HEK293T (cell line): ENCODE measurements around the gene SLC6A4.
"Not testable (repeated sequence)": the region's sequence is repeated elsewhere in the genome, so short reads cannot be mapped to it uniquely, and the experiment has no call there.

ENCODE experiments used
- CTCF ChIA-PET: fragments of 350-600 bp; formaldehyde crosslinking; extraction: SDS; loops from one replicate; lab custom pipeline; 2021; ENCODE audit warnings: antibody characterized with exemption, inconsistent platforms; lab: Yijun Ruan, JAX
- POLR2A ChIA-PET: fragments of 350-600 bp; formaldehyde crosslinking; extraction: SDS; loops from one replicate; lab custom pipeline; 2020; ENCODE audit warnings: antibody characterized with exemption, inconsistent platforms; lab: Yijun Ruan, JAX
- DNase-seq: peaks from one replicate; pipeline ENCODE4 v3.0.0; 2012; ENCODE audit warnings: mixed read lengths; ENCODE audit errors: extremely low spot score
- ARNT ChIP-seq: fragments of 450-650 bp; IDR thresholded peaks from 2 replicates; pipeline ENCODE4 v1.6.1; 2017; ENCODE audit warnings: mild to moderate bottlenecking
- BHLHE40 ChIP-seq: fragments of 450-650 bp; IDR thresholded peaks from 2 replicates; pipeline ENCODE4 v1.6.1; 2016; ENCODE audit warnings: mild to moderate bottlenecking, moderate library complexity, borderline replicate concordance
- CTBP1 ChIP-seq: fragments of 450-650 bp; IDR thresholded peaks from 2 replicates; pipeline ENCODE4 v1.6.1; 2016; ENCODE audit warnings: borderline replicate concordance
- ELF4 ChIP-seq: fragments of 450-650 bp; IDR thresholded peaks from 2 replicates; pipeline ENCODE4 v1.6.1; 2017; ENCODE audit warnings: antibody characterized with exemption
- FOXA1 ChIP-seq: fragments of 450-650 bp; IDR thresholded peaks from 2 replicates; pipeline ENCODE4 v1.6.1; 2016; ENCODE audit warnings: mild to moderate bottlenecking
- FOXK2 ChIP-seq: fragments of 450-650 bp; IDR thresholded peaks from 2 replicates; pipeline ENCODE4 v1.6.1; 2016; ENCODE audit warnings: mild to moderate bottlenecking
- FOXM1 ChIP-seq: fragments of 450-650 bp; IDR thresholded peaks from 2 replicates; pipeline ENCODE4 v1.6.1; 2017; ENCODE audit warnings: mild to moderate bottlenecking, borderline replicate concordance
- HDGF ChIP-seq: fragments of 450-650 bp; IDR thresholded peaks from 2 replicates; pipeline ENCODE4 v1.6.1; 2017; ENCODE audit warnings: antibody characterized with exemption, borderline replicate concordance
- L3MBTL2 ChIP-seq: fragments of 450-650 bp; conservative IDR thresholded peaks from 2 replicates; pipeline ENCODE4 v1.6.1; 2016; ENCODE audit warnings: mild to moderate bottlenecking
- LEF1 ChIP-seq: fragments of 450-650 bp; IDR thresholded peaks from 2 replicates; pipeline ENCODE4 v1.6.1; 2017; ENCODE audit warnings: mild to moderate bottlenecking, borderline replicate concordance
- NFRKB ChIP-seq: fragments of 450-650 bp; IDR thresholded peaks from 2 replicates; pipeline ENCODE4 v1.6.1; 2016; ENCODE audit warnings: mild to moderate bottlenecking, moderate library complexity
- PKNOX1 ChIP-seq: fragments of 450-650 bp; IDR thresholded peaks from 2 replicates; pipeline ENCODE4 v1.6.1; 2016
- SP1 ChIP-seq: fragments of 450-650 bp; IDR thresholded peaks from 2 replicates; pipeline ENCODE4 v1.6.1; 2017
- SUZ12 ChIP-seq: fragments of 450-650 bp; IDR thresholded peaks from 2 replicates; pipeline ENCODE4 v1.6.1; 2016; ENCODE audit warnings: mild to moderate bottlenecking
- TARDBP ChIP-seq: fragments of 450-650 bp; IDR thresholded peaks from 2 replicates; pipeline ENCODE4 v1.6.1; 2016
- ZNF384 ChIP-seq: fragments of 450-650 bp; IDR thresholded peaks from 2 replicates; pipeline ENCODE4 v1.6.1; 2016

The SLC6A4 gene

DNA sequence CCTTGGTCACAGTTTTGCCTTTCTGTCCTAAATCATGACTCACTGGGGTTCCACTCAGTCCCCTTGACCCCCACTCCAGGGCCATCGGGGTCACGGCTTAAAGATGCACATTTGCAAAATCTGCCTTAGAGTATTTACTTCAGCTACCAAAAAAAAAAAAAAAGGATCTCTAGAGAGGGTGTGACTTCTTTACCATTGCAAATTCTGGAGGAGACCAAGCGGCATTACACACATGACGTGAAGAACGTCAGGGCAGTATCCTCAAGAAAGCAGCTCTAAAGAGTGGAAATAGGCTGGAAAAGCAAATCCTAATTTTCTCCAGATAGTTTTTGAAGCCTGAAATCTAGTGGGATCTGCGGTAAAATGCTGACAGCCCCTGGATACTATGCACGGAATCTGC is 25.6 kb downstream of the SLC6A4 start:
- ChIA-PET POLR2A (no interaction called here), CTCF (no interaction called here)
- no peak for TF ChIP-seq ARNT
- TF ChIP-seq ZNF384 = no peak
- TF ChIP-seq BHLHE40 = no peak
- DNase-seq = no peak

DNA sequence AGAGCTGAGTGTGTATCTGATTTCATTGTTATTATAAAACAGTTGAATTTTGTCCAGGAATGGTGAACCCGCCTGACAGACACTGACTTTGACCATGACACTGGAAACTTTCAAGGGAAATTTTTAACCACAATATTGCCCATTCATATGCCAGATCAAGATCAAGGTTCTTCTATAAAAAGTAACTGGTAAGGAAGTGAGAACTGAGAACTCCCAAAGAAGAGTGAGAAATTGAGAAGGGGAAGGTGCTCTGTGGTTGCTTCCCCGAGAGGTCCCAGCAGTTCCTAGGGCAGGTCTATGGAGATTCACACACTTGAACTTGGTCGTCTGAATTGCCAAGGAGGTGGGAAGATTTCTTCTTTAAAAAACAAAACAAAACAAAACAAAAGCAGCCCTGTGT is 27.3 kb downstream of the SLC6A4 start:
- ChIA-PET POLR2A (no interaction called here), CTCF (no interaction called here)
- TF ChIP-seq PKNOX1 = no peak
- no peak for TF ChIP-seq L3MBTL2
- no peak for TF ChIP-seq SUZ12
- TF ChIP-seq FOXA1 = no peak
- TF ChIP-seq NFRKB = no peak
- no peak for TF ChIP-seq SP1
- no peak for TF ChIP-seq LEF1
- TF ChIP-seq FOXK2 = no peak
- TF ChIP-seq ELF4 = no peak
- TF ChIP-seq TARDBP = no peak
- TF ChIP-seq ZNF384 = no peak
- TF ChIP-seq CTBP1 = no peak
- no peak for TF ChIP-seq HDGF
- TF ChIP-seq ARNT = no peak
- TF ChIP-seq BHLHE40 = no peak
- TF ChIP-seq FOXM1 = no peak
- no peak for DNase-seq

DNA sequence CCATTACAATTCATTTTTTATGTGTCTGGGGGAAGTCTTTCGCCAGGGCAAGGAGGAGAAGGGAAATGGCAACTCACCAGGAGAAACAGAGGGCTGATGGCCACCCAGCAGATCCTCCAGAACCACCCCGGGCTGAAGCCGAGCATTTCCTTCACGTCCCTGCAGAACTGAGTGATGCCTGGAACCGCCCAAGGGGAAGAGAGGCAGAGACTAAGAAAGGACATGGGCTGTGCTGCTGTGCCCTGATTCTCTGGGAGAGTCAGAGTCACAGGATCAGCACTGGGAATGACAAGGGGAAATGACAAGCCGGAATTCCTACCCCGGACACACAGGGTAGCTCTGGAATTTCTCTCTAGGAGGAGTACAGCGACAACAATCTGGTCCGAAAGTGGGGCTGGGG is 27.8 kb downstream of the SLC6A4 start:
- DNase-seq = no peak
- CTCF ChIA-PET = no interaction called here
- POLR2A ChIA-PET = no interaction called here
- TF ChIP-seq L3MBTL2 = no peak
- no peak for TF ChIP-seq FOXK2
- TF ChIP-seq ELF4 = no peak
- no peak for TF ChIP-seq TARDBP
- TF ChIP-seq ARNT = no peak
- TF ChIP-seq FOXM1 = no peak
- TF ChIP-seq NFRKB = no peak
- TF ChIP-seq PKNOX1 = no peak
- no peak for TF ChIP-seq SUZ12
- TF ChIP-seq SP1 = no peak
- TF ChIP-seq ZNF384 = no peak
- TF ChIP-seq CTBP1 = no peak
- TF ChIP-seq BHLHE40 = no peak
- no peak for TF ChIP-seq FOXA1
- TF ChIP-seq HDGF = no peak
- TF ChIP-seq LEF1 = no peak

DNA sequence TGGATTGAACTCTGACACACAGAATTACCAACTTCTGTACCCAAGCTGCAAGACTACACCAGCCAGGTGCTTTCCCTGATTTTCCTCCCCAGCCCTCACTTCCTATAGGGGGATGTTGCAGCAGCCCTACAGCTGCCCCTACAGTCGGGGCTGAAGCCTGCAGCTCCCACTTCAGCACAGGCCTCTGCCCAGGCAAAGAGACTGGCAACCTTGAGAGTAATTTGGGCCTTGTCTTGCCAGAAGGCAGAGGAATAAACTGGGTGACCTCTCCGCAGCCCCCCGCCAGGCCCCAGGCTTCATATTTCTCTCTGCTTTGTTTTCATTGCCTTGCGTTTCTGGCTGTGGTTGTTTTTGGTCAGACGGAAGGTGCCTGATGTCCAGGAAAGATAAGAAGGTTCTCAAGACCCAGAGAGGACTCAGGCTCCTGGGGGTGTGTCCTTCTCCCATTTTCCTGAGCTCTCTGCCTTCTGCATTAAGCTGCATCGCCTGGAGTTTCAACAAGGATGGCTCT is 32.0 kb downstream of the SLC6A4 start:
- CTCF ChIA-PET = interaction anchor here (1.0 kb wide), 1 partner anchor 106 kb away, joined by 4 read pairs; no protein-coding TSS in a partner anchor
- POLR2A ChIA-PET = interaction anchor here (1.2 kb wide), 1 partner anchor 12 kb away, joined by 3 read pairs; no protein-coding TSS in a partner anchor
- peak; percentile 17 for DNase-seq
- TF ChIP-seq SUZ12 = no peak
- no peak for TF ChIP-seq BHLHE40
- TF ChIP-seq NFRKB = no peak
- TF ChIP-seq FOXA1 = no peak
- TF ChIP-seq LEF1 = no peak
- TF ChIP-seq SP1 = no peak
- TF ChIP-seq ARNT = no peak
- no peak for TF ChIP-seq CTBP1
- no peak for TF ChIP-seq ELF4
- TF ChIP-seq FOXK2 = no peak
- no peak for TF ChIP-seq ZNF384
- no peak for TF ChIP-seq TARDBP
- no peak for TF ChIP-seq FOXM1
- no peak for TF ChIP-seq HDGF

DNA sequence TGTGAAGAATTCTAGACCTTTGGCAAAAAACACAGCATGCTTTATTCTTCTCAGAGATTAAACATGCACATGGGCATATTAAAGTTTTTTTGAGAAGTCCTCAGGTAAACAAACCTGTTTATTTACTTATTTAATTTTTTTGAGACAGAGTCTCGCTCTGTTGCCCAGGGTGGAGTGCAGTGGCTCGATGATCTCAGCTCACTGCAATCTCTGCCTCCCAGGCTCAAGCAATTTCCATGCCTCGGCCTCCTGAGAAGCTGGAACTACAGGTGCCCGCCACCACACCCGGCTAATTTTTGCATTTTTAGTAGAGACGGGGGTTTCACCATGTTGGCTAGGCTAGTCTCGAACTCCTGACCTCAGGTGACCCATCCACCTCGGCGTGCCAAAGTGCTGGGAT is 34.8 kb downstream of the SLC6A4 start:
- DNase-seq, CTCF ChIA-PET, POLR2A ChIA-PET: not testable (repeated sequence)

GRCh38 chr17:30200106-30200505 is 35.4 kb downstream of the SLC6A4 start:
- DNase-seq = no peak
- ChIA-PET CTCF (no interaction called here), POLR2A (interaction anchor here (0.7 kb wide), 1 partner anchor 1288 kb away, joined by 3 read pairs; no protein-coding TSS in a partner anchor)
- no peak for TF ChIP-seq PKNOX1

GRCh38 chr17:30199600-30199999 is 35.9 kb downstream of the SLC6A4 start:
- CTCF ChIA-PET = interaction anchor here (0.5 kb wide), 1 partner anchor 102 kb away, joined by 3 read pairs; no protein-coding TSS in a partner anchor
- TF ChIP-seq FOXM1 (no peak), TARDBP (no peak), FOXK2 (no peak), SP1 (no peak), LEF1 (no peak), FOXA1 (no peak), SUZ12 (no peak), ARNT (no peak), CTBP1 (no peak), PKNOX1 (no peak), BHLHE40 (no peak), L3MBTL2 (no peak), ELF4 (no peak), HDGF (no peak), ZNF384 (no peak), NFRKB (no peak)
- POLR2A ChIA-PET = interaction anchor here (0.7 kb wide), 1 partner anchor 1288 kb away, joined by 3 read pairs; no protein-coding TSS in a partner anchor
- no peak for DNase-seq
